ENCODE data around the gene CARD6. TPM values are rescaled to one million over a fixed set of nuclear protein-coding genes. Genes with fewer than 3 reads are reported as not detected.

The CARD6 gene
- total and polyA plus RNA-seq, 12 donors: 2.7 to 9.1 (median 5.2) TPM

GRCh38 chr5:40834391-40834848 is 6.7 kb upstream of the CARD6 start:
- H3K9me3 ChIP-seq: no peaks in the 10 kb centered on the region
- peak overlapping the region; percentile 24 to 88 (median 74) for H3K4me3 ChIP-seq
- DNase-seq (no peak), ATAC-seq (no peak)
- H3K27me3 ChIP-seq: no peaks in the 10 kb centered on the region
- intact Hi-C loops (cut with DNase I): loop anchor here in 7 of 10 donors (2.0 to 10.0 kb wide), 4 partner anchors 38 to 80 kb away; partner anchors contain the start of gene TTC33 (in 7 of the 7)
- peaks cover 2 to 38% (median 24%) of the 10 kb centered on the region in 9 donors for H3K4me1 ChIP-seq
- peaks cover 0 to 50% (median 24%) of the 10 kb centered on the region in 9 donors for H3K36me3 ChIP-seq
- TF ChIP-seq CTCF (IDR thresholded peaks at IDR 0.05): no peak
- 1% methylated on average over 21 of the region's 21 CpGs for WGBS, 2 donors
- peak overlapping the region; percentile 93 to 99 (median 96) for H3K27ac ChIP-seq

- intact Hi-C loops (cut with DNase I): loop anchor here in 8 of 10 donors (2.0 to 10.0 kb wide), 4 partner anchors 38 to 80 kb away; partner anchors contain the start of gene TTC33 (in 8 of the 8)
- WGBS, 2 donors: 2% methylated on average over 61 of the region's 61 CpGs
- peak within 1 kb of the TSS; percentile 93 to 99 (median 96) for H3K27ac ChIP-seq
- peaks cover 0 to 43% (median 20%) of the 10 kb centered on the region in 9 donors for H3K36me3 ChIP-seq
- H3K4me1 ChIP-seq: peaks cover 2 to 38% (median 24%) of the 10 kb centered on the region in 9 donors
- H3K4me3 ChIP-seq: peak within 1 kb of the TSS; percentile 24 to 88 (median 74)
- peak; percentile 99 to 100 (median 99) for ATAC-seq
- no peak for TF ChIP-seq CTCF (IDR thresholded peaks at IDR 0.05)
- no peaks in the 10 kb centered on the region for H3K27me3 ChIP-seq
- peak; percentile 96 to 98 for DNase-seq
- no peaks in the 10 kb centered on the region for H3K9me3 ChIP-seq
Measured at GRCh38 chr5:40834849-40835787, 6.0 kb upstream of the CARD6 start, which contains the start of gene RPL37. TSS of gene RPL37 (minus strand) at chr5:40835222. CDS start at chr5:40835185, 37 bp downstream.

GRCh38 chr5:40838086-40838485 is 3.1 kb upstream of the CARD6 start:
- Histone ChIP-seq H3K27ac (no peak overlapping the region), H3K27me3 (no peaks in the 10 kb centered on the region), H3K36me3 (peaks cover 0 to 13% (median 0%) of the 10 kb centered on the region in 9 donors), H3K4me1 (peaks cover 2 to 41% (median 32%) of the 10 kb centered on the region in 9 donors), H3K4me3 (no peak overlapping the region), H3K9me3 (no peaks in the 10 kb centered on the region)
- ATAC-seq (no peak), DNase-seq (no peak)
- TF ChIP-seq CTCF (IDR thresholded peaks at IDR 0.05): no peak
- WGBS, 2 donors: 95 to 97% methylated on average over 6 of the region's 6 CpGs
- intact Hi-C loops (cut with DNase I): loop anchor here in 3 of 10 donors (5.0 to 10.0 kb wide), 2 partner anchors 81 to 83 kb away; partner anchors contain the start of gene TTC33 (in 3 of the 3)

GRCh38 chr5:40842351-40842750 is 1.2 kb downstream of the CARD6 start:
- ATAC-seq: peak in 3 of 8 donors; percentile 21 to 53 (median 28)
- no peaks in the 10 kb centered on the region for H3K27me3 ChIP-seq
- H3K27ac ChIP-seq: peak overlapping the region in 7 of 10 donors; percentile 71 to 93 (median 82)
- intact Hi-C loops (cut with DNase I): loop anchor here in 2 of 10 donors (5.0 kb wide), 1 partner anchor 35 kb away; no protein-coding TSS in a partner anchor
- WGBS, 2 donors: 53 to 58% methylated on average over 2 of the region's 2 CpGs
- peak overlapping the region; percentile 31 to 58 (median 51) for H3K4me3 ChIP-seq
- TF ChIP-seq CTCF (IDR thresholded peaks at IDR 0.05): no peak
- peaks cover 0 to 22% (median 0%) of the 10 kb centered on the region in 9 donors for H3K36me3 ChIP-seq
- H3K4me1 ChIP-seq: peaks cover 0 to 26% (median 17%) of the 10 kb centered on the region in 9 donors
- DNase-seq: no peak
- H3K9me3 ChIP-seq: no peaks in the 10 kb centered on the region
